ENCODE results near the gene TNKS2.

GRCh38 chr10:91772461-91772860 is 25.8 kb upstream of the TNKS2 start:
- no peak for TF ChIP-seq POLR2A (IDR thresholded peaks at IDR 0.05)
- TF ChIP-seq CTCF (IDR thresholded peaks at IDR 0.05) = no peak

Measured in Peyer's patch (tissue), 4 donors.